Right lobe of liver (tissue), 4 donors: ENCODE data around the gene ALOXE3.

ENCODE experiments used
- CTCF ChIP-seq, 4 donors: fragments of 200-600 bp in 3 of 4; fragments of 450-650 bp in 1 of 4; IDR thresholded peaks; one replicate each; pipeline versions ENCODE4 v1.5.1 to v1.8.0; 2016 to 2022; ENCODE audit warnings: antibody characterized with exemption in 4 of 4, mild to moderate bottlenecking in 2 of 4
- POLR2A ChIP-seq: fragments of 450-650 bp; IDR thresholded peaks from one replicate; pipeline ENCODE4 v1.6.1; 2017; ENCODE audit warnings: antibody characterized with exemption, mild to moderate bottlenecking
- donor health status: DM: no; HTN: no; CAD: no.
- donor health status: DM: no; HTN: no; CAD: no.
- donor health status: DM: no; HTN: yes; CAD: no.

DNA sequence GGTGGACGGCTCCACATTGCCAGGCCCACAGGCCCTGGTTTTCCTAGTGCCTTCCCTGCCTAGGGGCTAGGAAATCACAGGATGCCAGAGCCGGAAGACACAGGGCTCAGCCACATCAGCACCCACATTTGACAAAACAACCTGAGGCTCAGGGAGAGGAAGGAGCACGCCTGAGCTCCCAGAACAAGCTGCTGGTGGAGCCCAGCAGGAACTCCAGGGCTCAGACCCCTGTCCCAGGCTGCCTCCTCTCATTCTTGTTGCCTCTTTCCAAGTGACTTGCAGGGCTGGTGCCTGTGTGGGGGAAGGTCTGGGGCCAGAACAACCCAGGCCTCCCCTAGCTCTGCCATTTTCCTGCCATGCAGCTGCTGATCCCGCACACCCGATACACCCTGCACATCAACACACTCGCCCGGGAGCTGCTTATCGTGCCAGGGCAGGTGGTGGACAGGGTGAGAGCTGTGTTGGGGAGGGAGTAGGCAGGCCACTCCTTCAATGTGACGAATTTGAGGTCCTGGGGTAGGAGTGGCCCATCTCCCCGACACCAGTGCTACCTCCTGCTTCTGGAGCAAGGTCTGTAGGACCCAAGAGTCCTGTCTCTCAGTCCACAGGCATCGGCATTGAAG lies 71.9 kb downstream of the ALOXE3 start:
- no peak for TF ChIP-seq CTCF (IDR thresholded peaks at IDR 0.05)
- TF ChIP-seq POLR2A = no peak
